GM19351 (cell line): ENCODE data around the gene PSMF1.
"Not testable (repeated sequence)": the region's sequence is repeated elsewhere in the genome, so short reads cannot be mapped to it uniquely, and the experiment has no call there.

Experiments used
- ATAC-seq: cut with Tn5 transposase; IDR thresholded peaks from one replicate; pipeline ENCODE4 v1.9.1; 2021; ENCODE audit warnings: mild to moderate bottlenecking, moderate library complexity; ENCODE audit not compliant: unreplicated experiment

Gene PSMF1

GRCh38 chr20:1212607-1213396 lies 94.4 kb downstream of the PSMF1 start:
- ATAC-seq = peak; percentile 79

DNA sequence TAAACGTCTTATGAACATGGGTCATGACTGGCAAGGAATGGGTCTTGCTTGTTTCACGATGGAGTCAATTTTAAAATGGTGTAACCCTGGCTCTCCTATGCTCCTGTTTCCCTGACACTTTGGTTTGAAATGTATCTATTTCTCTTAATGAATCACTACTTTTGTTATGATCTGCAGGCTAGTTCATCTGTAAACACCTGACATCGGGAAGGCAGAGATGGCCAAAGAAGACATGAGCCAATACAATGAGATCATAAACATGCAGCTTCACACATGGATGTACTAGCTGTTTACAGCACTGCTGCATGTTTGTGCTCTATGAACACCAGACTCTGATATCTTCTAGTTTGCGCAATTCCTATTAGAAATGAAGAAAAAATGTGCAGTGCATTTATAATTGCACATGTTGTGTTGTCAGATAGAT lies 96.4 kb downstream of the PSMF1 start:
- no peak for ATAC-seq

DNA sequence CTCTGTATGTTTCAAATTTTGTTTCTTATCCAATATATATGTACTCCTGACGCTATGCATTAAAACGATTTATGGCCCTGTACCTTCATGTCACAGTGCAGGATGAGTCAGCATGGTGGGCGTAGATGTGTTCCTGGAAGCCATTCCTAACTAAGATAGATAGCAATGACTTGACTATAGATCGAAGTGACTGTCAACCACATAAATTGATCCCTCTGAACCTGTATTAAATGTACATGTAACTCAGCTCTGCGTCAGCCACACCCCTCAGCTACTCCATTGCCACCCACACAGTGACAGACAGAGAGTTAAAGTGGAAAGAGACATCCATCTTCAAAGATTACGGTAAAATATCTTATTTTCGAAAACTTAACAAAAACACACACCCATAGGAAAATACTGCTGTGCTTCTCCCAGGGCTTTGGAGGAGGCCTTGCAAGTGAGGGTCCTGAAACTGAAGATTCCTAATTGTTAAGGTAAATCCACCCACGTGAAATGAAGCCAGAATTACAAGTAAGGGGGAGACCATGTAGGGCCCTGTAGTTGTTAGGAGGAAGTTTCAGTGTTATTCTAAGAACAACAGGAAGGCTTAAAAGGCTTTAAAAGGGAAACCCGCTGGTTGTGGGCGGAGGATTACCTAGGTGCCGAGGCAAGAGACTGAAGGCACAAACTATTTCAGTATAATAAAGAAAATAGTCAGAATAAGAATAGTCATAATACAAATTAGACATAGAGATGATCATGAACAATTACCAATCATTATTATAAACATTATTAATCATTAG lies 97.2 kb downstream of the PSMF1 start:
- no peak for ATAC-seq

- not testable (repeated sequence) for ATAC-seq
Measured at GRCh38 chr20:1216527-1217427, 98.4 kb downstream of the PSMF1 start.
